Mucosa of gallbladder (tissue), 1 donor: Measurements from ENCODE around the gene CXXC1. TPM values are rescaled to one million over a fixed set of nuclear protein-coding genes. Genes with fewer than 3 reads are reported as not detected.
A peak's percentile ranks its signal among the peaks of the same experiment; 100 is the strongest.
"Not testable (repeated sequence)": the region's sequence is repeated elsewhere in the genome, so short reads cannot be mapped to it uniquely, and the experiment has no call there.

Source experiments
- DNase-seq: peaks from one replicate; pipeline ENCODE4 v3.0.0-alpha.2; 2020; ENCODE audit warnings: low spot score
- total RNA-seq: library from RNA; stranded (reverse); gene quantifications from one replicate; pipeline ENCODE4 v1.2.1, GENCODE V29; 2021
- donor health status: DM: no; HTN: no; CAD: no.

The CXXC1 gene
- total RNA-seq, 1 donor from 2014 or later: 92.2 TPM

DNA sequence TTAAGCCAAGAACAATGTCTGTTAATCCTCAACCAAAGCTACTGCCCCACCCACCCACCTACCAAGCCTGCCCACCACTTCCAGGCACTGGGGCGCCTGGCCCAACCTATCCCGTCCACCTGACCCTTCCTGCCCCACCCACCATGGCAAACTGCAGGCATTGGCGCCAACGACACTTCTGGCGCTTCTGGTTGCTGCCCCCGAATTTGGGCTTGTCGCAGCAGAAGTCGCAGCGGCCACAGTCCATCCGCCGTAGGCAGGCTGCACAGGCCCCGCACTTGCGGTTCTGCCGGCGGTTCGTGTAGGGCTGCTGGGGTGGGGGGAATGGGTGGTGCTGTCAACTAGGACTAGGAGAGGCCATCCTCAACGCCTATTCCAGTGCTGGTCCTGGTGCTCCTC lies 13.4 kb downstream of the CXXC1 start:
- DNase-seq: no peak

DNA sequence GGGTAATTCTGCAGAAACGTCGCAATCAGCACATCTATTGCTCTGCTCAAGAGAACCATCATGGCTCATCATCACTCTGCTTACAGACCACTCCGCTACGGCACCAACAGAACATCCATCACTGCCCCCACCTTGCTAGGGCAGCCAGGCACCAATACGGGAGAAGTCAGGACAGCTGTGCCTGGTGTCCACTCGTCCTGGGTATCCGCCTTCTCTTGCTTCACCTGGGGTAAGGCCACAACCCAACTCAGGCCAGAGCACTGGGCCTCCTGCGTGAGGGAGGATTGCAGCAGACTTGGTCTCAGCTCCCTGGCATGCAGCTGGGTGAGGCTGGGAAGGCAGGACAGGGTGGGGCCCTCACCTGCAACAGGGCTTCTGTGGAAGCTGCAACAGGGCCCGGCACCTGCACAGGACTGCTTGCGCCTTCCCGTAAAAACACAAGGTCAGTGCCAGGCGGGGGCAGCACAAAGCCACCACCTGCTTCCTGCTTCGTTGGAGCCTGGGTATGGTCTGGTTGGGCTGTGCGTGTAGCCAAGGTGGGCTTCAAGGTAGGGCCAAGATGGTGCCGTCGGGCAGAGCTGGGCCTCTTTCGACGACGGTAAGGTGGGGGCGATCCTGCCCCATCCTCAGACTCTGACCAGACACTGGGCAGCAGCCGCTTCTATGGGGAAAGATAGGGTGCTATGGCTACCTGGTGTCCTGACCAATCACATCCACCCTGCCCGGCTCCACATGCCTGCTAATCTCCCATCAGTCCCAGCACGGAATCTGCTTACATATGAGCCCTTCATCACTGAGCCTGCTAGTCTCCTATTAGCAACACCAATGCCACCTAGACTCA lies 14.1 kb downstream of the CXXC1 start:
- DNase-seq: no peak

DNA sequence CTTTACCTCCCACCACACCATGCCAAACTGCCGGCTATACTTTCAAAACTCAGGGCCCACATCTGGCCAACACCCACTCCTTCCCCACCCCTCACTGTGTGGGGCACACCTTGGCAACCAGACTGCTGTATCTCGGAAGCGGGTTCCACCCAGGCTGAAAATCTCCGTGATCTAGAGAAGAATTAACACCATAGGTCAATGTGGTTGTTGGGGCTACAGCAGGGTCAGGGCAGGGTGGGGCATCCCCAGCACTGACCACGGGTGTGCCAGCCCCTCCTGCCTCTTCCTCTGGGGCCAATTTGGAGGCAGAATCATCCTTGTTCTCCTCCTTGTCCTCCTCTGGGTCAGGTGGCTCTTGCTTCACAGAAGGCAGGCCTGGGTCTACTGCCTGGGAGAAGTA lies 14.9 kb downstream of the CXXC1 start:
- no peak for DNase-seq

DNA sequence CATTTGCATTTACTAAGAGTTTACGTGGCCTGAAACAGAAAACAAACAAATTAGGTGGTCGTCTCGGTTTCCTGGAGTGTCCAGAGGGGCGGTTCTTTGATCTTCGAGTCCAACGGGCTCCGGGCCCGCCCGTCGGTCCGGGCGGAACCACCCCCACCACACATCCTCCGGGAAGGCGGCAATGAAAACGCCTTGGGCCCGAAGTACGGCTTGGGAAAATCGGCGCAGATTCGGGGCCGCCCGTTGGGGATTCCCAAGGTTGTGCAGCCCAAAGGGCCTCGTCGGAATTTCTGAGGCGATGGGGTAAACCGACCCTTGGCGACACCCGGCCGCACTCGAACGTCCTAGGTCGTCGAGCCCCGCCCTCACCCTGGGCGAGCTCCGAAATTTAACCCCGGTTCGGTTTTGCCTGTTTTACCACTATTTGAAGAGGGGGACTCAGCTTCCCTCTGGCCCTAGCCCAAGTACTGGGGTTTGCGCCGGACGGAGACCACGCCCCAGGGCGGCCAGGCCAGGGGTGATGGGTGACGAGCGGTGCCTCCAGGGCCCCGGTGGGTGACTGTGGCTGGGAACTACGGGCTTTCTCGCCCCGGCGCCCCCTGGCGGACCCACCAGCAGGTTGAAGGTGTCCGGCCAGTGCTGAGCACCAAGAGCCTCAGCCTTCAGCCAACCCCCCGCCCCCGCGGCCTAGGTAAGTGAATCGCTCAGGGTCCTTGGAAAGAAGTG lies 19.3 kb downstream of the CXXC1 start:
- peak; percentile 83 for DNase-seq

DNA sequence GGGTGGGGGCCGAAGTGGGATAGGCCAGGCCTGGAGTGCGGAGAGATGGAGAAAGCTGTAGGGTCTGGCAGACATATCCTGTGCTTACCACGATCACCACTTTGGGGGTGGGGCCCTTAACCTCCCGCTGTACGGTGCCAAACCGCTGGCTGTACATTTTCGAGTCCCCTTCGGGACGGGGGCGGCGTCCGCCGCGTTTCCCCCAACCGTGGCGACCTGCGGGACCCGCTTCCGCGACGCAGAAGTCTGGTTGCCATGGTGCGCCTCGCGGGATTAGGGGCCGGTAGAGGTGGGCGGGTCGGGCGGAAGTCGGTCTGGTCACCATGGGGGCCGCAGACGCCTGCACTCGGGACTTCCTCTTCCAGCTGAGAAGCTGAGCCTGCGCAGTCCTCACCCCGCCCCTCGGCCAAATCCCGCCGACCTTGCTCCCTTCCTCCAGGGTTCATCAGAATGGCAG lies 21.2 kb downstream of the CXXC1 start, which contains the start of gene CFAP53:
CFAP53 (minus strand) TSS at position 248 of the 457 bp plus-strand sequence; CDS start at position 157, 91 bp downstream.
- peak; percentile 92 for DNase-seq

DNA sequence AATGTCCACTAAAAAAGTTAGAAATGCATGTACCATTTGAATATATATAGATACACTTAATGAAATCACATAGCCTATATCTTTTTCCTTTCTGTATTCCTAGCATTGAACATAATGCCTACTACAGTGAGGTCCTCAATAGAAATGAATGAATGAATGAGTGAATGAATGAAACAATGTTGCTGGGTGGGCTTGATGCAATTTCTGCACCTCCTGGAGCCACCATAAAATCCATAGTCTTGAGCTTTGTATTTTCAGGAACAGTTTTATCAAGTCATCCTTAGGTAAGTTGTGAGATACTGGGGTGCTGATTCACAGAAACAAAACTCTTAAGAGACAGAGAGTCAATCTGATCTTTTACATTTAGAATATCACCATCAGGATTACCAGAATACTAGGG lies 24.5 kb downstream of the CXXC1 start:
- DNase-seq: no peak

DNA sequence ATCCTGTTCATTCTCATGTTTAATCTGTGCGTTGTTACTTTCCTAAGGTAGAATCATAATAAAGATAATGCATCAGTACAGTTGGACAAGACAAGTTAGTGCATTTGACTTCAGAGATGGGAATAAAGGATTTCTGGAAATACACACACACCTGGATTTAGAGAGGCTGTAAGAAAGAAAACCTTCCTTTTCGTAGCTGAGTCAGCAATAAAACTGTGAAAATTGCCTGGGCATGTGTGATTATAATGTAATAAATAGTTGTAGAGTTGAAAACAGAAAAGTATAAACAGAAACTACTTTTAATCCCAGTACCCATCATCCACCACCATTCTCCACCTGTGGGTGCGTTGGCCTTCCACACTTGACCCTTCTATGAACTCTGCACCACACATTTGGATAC lies 36.6 kb downstream of the CXXC1 start:
- no peak for DNase-seq

DNA sequence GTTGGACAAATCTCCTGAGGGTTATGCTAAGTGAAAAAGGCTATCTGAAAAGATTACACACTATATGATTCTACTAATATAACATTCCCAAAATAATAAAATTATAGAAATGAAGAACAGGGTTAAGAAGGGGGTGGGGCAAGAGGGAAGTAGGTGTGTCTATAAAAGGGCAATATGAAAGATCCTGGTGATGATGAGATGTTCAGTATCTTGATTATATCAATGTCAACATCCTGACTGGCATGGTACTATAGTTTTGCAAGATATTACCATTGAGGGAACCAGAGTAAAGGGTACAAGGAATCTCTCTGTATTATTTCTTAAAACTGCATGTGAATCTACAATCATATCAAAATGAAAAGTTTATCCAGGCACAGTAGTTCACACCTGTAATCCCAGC lies 37.9 kb downstream of the CXXC1 start:
- DNase-seq: no peak

DNA sequence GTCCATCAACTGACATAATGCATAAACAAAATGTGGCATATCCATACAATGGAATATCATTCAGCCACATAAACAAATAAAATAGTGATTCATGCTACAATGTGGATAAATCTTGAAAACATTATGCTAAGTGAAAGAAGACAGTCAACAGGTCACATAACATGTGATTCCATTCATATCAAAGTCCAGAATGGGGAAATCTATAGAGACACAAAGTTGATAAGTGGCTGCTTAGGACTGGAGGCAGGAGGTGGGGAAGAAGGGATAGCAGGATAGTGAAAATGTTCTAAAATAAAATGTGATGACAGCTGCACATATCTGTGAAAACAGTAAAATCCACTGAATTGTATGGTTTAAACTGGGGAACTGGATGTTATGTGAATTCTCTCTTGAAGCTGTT lies 39.9 kb downstream of the CXXC1 start:
- no peak for DNase-seq

DNA sequence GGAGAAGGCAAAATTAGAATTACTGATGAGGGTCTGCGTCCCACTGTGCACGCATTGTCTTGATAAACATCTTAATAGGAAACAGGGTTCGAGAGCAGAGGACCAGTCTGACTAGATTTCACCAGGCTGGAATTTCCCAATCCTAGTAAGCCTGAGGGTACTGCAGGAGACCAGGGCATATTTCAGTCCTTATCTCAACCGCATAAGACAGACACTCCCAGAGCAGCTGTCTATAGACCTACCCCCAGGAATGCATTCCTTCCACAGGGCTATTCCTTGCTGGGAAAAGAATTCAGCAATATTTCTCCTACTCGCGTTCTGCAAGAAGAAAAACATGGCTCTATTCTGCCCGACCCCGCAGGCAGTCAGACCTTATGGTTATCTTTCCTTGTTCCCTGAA lies 45.7 kb downstream of the CXXC1 start:
- DNase-seq: not testable (repeated sequence)

DNA sequence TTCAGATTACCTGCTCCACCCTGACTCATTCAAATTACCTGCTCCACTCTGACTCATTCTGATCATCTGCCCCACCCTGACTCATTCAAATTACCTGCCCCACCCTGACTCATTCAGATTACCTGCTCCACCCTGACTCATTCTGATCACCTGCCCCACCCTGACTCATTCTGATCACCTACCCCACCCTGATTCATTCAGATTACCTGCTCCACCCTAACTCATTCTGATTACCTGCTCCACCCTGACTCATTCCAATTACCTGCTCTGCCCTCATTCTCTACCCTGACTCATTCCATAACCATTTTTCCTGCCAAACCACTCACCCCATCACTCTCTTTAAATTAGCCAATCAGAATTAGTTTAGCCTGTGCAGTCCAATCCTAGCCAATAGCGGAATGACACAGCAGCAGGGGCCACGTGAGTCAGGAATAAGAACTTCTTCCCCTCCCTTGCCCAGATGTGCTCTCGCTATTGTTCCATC lies 47.4 kb downstream of the CXXC1 start:
- peak; percentile 16 for DNase-seq

DNA sequence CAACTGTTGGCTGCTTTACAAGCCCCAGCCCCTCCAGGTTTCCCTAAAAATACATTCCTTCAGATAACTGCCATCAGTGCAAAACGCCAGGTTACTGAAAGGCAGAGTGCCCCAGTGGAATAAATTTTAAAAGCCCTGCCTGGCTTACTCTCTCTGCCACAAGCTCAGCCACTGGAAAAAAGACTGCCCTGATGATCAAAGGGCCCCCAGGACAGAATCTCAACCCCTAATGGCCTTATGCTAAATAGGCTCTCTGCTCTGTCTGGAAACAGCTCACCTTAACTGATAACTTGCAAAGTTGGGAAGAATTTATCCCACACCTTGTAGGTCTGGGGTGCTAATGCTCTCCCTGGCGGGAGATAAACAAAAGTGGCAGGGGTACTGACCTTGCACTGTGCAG lies 55.1 kb downstream of the CXXC1 start:
- DNase-seq: no peak

Other genes starting within 250 kb of the CXXC1 start
- gene MYO5B, start 92.5 kb downstream of the CXXC1 start, total RNA-seq: 63.1 TPM
- 1.5 TPM for gene CFAP53, start 21.2 kb downstream of the CXXC1 start, total RNA-seq
- gene MBD1, start 6.2 kb downstream of the CXXC1 start, total RNA-seq: 86.7 TPM
- 0.55 TPM for gene SKA1, start 87.4 kb upstream of the CXXC1 start, total RNA-seq